Inferior parietal cortex (tissue), 1 donor: ENCODE results near the gene GLI1.

Experiments used
- DNase-seq: peaks from one replicate; pipeline ENCODE4 v3.0.0-alpha.2; 2016; ENCODE audit errors: extremely low spot score

Gene GLI1

DNA sequence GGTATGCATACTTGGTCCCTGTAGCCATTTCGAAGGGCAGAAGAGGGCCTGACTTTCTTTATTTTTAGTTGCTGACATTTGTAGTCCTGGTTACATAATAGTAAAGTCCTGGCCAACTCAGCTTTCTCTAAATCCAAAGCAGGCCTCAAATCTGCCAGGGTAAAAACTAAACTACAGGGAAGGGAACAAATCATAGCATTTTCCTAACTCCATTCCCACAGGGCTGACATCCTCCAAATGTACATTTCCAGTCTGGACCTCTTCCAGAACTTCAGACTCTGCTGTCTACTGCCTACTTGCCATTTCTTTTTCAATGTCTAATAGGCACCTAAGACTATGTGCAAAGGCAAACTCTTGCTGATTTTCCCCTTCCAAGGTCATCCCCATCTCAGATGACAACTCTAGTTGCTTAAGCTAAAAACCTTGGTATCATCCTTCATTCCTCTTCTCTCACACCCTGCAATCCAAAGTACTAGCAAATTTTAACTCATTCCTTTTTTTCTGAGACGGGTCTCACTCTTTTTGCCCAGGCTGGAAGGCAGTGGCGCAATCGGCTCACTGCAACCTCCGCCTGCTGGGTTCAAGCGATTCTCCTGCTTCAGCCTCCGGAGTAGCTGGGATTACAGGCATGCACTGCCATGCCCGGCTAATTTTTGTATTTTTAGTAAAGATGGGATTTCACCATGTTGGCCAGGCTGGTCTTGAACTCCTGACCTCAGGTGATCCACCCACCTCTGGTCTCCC, 58.8 kb downstream of the GLI1 start:
- no peak for DNase-seq

DNA sequence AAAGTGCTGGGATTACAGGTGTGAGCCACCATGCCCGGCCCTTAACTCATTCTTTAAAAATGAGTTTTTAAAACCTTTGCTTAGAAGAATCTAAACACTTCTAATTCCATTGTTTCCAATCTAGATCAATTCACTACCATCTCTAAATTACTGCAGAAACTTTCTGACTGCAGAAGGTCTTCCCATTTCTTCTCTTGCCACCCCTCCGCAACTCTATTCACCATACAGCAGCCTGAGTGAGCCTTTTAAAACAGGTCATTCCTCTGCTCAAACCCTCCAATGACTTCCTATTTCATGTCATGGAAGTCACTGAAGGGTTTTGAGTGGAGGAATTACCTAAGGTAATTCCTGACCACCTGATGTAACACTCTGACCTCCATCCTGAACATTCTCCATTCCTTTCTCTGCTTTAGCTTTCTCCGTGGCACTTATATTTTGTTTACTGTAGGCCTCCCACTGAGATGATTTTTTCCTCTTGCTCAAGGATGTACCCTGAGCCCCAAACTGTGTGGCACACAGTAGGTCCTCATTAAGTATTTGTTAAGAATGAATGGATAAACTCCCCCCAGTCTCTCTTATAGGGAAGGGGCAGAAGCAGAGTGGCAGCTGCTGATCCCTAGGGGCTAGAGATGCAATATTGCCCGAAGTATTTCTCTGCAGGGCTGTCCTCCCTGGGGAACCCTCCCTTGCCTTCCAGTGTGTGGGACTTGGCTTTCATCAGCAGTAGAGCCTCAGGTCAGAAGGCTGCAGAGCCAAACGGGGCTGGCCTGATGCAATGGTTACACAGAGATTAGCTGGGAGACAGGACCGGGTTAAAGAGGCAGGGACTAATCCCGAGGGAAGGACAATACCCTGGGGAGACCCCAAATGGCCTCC, 59.6 kb downstream of the GLI1 start:
- no peak for DNase-seq

DNA sequence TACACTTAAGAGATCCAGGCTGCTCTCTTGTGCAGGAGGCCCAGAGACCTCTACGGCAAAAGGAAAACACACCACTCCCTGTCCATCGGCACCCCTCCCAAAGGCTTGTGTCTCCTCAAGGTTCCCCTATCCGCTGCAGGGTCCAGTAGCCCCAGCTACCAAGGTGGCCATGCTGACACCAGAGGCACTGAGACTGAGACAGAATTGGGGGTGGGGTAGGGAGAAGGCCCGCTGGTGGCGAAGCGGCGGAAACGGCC, 60.1 kb downstream of the GLI1 start:
- DNase-seq: no peak

DNA sequence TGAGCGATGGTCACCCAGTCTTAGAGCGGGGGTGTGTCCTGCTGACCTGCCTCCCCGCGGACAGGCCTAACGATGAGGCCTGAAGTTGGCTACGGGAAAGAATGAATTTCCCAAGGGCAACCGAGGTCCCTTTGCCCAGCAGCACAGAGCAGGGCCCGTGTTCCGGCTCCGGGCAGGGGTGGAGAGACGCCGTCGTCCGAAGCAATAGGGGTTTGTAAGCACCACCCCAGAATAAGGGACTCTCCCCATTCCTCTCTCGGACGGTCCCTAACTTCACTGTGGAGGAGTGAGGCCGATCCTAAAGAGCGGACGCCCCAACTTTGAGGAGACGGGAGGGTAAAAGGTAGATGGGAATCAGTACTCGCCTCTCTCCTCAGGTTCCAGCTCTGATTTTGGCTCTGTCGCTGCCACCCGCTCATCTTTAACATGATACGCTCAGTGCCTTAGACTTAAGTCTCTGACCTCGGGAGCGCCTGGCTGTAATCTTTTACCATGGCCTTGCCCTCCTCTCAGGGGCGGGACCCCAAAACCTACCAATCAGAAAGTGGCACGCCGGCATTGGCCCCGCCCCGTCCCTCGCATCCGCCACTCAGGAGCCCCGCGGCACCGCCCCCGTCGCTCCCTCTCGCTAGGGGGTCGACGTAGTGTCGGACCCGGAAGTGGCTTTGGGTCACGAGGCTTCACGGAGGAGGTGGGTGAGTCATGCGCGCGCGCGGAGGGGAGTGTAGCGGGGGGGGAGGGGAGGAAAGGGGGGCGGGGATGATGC, 60.7 kb downstream of the GLI1 start, which contains the start of gene DDIT3:
Gene DDIT3 (minus strand): TSS at position 462 of the 766 bp plus-strand sequence. CDS start 3,108 bp downstream, outside the sequence.
- peak; percentile 98 for DNase-seq

DNA sequence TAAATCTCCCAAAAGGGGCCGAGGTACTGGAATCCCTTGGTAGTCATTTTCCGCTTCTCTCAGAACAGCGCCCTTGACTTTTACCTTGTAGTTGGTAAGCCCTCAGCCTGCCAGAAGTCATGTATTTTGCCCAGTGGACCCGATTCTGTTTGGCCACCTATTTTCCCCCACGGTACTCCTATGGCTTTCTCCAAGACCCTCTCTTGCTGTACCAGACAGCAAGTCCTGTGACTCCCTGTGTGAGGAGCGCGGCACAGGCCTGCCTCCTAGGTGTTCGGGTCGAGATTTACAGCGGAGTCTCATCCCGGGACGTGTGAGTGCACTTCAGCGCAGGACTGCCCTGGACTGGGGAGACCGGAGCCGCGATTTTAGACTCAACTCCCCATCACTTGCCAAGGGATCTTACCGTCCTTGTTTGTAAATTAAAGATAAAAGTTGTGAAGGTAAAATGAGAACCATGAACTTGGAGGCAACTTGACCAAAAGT, 62.0 kb downstream of the GLI1 start:
- DNase-seq: peak; percentile 52
